ENCODE results near the gene CLDN6. TPM values are rescaled to one million over a fixed set of nuclear protein-coding genes. Genes with fewer than 3 reads are reported as not detected.

CLDN6 gene
- total and polyA plus RNA-seq, 9 of the 15 experiments (the other 6 are each of a cell fraction or from before 2014, with no cell fraction given), result 0.22 to 0.75 (median 0.38) TPM; not detected in 3

DNA sequence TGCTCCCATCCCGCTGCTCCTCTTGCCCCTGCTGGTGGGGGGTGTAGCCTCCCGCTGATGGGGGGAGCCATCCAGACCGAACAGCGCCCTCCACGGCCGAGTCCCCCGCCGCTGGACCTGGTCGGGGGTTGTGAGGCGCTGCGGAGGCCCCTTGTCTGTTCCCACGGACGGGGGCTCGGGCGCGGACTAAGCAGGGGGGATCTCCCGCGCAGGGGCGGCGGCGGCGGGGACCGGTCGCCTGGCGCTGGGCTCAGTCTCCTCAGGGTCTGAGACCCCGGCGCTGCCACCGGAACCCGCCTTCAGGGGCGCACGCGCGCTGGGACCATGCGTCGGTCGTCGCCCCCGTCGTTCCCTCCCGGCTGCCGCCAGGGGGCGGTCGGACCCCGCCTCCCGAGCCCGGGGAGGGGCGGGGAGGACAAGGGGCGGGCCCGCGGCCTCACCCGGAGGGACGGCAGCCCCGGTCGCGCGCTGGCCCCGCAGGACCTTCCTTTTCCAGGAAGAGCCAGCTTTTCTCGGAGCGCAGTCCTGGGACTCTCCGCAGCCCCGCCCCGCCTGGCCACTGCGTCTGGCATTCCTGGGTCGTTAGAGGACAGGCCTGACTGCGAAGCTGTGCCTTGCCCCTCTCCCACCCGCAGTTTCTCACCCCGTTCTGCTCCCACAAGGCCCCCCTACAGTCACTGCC lies 41.2 kb upstream of the CLDN6 start (continued):
- TF ChIP-seq, protein P1, sequence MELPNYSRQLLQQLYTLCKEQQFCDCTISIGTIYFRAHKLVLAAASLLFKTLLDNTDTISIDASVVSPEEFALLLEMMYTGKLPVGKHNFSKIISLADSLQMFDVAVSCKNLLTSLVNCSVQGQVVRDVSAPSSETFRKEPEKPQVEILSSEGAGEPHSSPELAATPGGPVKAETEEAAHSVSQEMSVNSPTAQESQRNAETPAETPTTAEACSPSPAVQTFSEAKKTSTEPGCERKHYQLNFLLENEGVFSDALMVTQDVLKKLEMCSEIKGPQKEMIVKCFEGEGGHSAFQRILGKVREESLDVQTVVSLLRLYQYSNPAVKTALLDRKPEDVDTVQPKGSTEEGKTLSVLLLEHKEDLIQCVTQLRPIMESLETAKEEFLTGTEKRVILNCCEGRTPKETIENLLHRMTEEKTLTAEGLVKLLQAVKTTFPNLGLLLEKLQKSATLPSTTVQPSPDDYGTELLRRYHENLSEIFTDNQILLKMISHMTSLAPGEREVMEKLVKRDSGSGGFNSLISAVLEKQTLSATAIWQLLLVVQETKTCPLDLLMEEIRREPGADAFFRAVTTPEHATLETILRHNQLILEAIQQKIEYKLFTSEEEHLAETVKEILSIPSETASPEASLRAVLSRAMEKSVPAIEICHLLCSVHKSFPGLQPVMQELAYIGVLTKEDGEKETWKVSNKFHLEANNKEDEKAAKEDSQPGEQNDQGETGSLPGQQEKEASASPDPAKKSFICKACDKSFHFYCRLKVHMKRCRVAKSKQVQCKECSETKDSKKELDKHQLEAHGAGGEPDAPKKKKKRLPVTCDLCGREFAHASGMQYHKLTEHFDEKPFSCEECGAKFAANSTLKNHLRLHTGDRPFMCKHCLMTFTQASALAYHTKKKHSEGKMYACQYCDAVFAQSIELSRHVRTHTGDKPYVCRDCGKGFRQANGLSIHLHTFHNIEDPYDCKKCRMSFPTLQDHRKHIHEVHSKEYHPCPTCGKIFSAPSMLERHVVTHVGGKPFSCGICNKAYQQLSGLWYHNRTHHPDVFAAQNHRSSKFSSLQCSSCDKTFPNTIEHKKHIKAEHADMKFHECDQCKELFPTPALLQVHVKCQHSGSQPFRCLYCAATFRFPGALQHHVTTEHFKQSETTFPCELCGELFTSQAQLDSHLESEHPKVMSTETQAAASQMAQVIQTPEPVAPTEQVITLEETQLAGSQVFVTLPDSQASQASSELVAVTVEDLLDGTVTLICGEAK (IDR thresholded peaks at IDR 0.05), result no peak; the same call in 1 of the 2 replicates
- TF ChIP-seq, protein P1 (CRISPR knock-in tag; IDR thresholded peaks at IDR 0.05), result no peak
- TF ChIP-seq POLR2G (IDR thresholded peaks at IDR 0.05; ENCODE audit: low read depth, low read length), result peak; percentile 82
- 0 out of 2 replicates have a peak, but pooled peaks have one; percentile 40 for TF ChIP-seq SOX6 (IDR thresholded peaks at IDR 0.05)
- peak; percentile 68 for TF ChIP-seq ATF7 (IDR thresholded peaks at IDR 0.05)
- TF ChIP-seq PTRF (tag; IDR thresholded peaks at IDR 0.05), result no peak
- TF ChIP-seq NFATC3 (IDR thresholded peaks at IDR 0.05), result no peak
- no peak for TF ChIP-seq SMARCA5 (IDR thresholded peaks at IDR 0.05)
- TF ChIP-seq, protein P2, sequence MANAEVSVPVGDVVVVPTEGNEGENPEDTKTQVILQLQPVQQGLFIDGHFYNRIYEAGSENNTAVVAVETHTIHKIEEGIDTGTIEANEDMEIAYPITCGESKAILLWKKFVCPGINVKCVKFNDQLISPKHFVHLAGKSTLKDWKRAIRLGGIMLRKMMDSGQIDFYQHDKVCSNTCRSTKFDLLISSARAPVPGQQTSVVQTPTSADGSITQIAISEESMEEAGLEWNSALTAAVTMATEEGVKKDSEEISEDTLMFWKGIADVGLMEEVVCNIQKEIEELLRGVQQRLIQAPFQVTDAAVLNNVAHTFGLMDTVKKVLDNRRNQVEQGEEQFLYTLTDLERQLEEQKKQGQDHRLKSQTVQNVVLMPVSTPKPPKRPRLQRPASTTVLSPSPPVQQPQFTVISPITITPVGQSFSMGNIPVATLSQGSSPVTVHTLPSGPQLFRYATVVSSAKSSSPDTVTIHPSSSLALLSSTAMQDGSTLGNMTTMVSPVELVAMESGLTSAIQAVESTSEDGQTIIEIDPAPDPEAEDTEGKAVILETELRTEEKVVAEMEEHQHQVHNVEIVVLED (CRISPR knock-in tag; IDR thresholded peaks at IDR 0.05), result no peak
- TF ChIP-seq MNT (conservative IDR thresholded peaks at IDR 0.05), result peak in 1 of 2 experiments; percentile 84; a peak in 2 of 4 replicates
- no peak for TF ChIP-seq ZNF764 (CRISPR knock-in tag; IDR thresholded peaks at IDR 0.05; ENCODE audit: low read depth)
- TF ChIP-seq ZKSCAN3 (CRISPR knock-in tag; IDR thresholded peaks at IDR 0.05), result no peak

Measured in K562 (cell line).